ENCODE measurements around the gene STXBP6.
"Not testable (repeated sequence)": the region's sequence is repeated elsewhere in the genome, so short reads cannot be mapped to it uniquely, and the experiment has no call there.

STXBP6 gene

DNA sequence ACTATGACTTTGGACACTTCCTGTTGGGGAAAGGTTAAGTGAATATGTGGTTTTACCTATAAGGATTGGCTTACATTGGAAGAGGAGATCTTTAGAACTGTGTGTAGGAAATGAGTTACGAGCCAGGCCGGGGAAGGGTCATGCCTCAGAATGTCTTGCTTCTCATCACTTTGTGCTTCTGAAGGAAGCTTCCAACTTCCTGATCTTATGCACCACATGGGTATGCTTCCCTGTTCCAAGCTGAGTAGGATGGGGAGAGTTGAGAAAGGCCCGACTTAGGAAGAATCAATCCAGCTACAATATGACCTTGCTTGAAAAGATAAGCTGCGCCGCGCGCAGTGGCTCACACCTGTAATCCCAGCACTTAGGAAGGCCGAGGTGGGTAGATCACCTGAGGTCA, 59.9 kb downstream of the STXBP6 start:
- in situ Hi-C loops (cut with MboI; ENCODE audit: low sequenced_read_pairs), result no loop called here

DNA sequence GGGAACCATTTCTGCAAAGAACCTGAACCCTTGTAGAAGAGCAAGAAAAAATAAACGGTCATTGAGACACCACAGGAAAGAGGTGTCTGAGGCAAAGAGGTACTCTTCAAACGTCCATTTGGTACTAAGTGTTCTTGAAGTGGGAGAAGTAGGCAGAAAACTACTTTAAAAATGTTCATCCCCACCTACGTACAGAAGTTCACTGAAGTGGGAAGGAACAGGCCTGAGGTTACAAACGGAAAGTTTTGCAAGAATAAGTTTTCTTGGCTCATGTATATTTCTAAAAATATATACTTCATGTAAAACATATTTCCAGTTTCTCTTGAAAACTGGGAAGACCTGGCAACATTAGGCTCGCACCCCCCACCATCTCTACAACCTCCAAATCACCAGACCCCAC, 61.2 kb downstream of the STXBP6 start:
- in situ Hi-C loops (cut with MboI; ENCODE audit: low sequenced_read_pairs), result no loop called here

DNA sequence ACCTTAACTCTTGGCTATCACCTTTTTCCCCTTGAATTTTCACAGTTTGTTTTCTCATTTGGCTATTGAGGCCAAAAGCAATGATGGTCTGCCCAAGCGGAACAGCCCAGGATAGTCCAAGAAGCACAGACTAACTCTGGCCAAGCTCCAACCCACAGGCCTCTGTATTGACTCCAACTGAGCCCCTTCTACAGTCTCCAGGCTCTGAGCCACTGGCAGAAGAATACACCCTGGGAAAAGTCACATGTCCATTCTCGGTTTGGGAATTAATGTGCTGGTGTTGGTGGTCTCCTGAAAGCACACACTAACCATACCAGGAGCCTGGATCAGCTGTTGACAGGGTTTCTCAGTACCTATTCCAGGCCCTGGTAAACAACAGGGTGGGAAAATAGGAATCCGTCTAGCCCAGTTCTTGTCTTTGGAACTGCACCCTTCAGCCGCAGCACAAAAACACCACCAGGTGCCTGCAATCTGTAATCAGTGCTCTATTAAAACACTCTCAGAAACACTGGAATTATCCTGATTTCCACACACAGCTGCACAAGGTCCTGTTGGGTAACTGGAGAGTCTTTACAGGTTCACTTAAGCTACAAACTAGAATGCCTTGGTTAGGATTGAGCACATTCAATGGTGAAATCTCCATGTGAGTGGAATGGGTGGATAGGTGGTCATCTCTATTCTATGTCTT, 63.6 kb downstream of the STXBP6 start:
- in situ Hi-C loops (cut with MboI; ENCODE audit: low sequenced_read_pairs), result no loop called here

DNA sequence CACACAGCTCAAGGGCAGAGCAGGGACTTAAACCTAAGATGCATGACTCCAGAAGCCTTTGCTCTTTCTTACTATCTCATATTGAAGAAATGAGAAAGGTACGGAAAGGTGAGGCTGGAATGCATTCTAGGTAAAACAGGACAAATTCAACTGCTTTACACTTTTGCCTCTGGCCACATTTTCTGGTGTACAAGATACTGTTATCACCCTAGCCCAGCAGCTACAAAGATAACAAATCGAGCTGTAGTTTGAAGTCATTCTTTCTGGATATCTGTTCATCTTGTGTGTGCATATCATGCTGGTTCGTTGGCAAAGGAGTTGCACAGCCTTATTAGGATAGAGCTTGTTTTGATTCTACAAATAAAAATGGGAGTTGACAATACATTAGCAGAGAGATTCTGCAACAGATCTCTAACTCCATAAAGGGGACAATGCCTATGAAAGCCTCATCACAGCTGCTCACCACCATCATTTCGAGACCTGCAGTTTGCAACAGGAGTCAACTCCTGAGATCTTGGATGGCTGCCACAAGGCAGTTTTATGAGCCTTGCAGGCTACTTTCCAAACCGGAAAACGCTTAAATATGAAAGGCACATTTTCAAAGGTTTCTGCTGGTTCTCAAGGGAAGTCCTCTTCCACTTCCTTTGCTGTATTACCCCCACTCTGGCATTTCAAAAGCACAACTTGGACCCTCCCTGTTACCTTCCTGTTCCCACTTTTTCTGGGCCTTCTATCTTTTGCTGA, 64.9 kb downstream of the STXBP6 start:
- in situ Hi-C loops (cut with MboI; ENCODE audit: low sequenced_read_pairs), result no loop called here

DNA sequence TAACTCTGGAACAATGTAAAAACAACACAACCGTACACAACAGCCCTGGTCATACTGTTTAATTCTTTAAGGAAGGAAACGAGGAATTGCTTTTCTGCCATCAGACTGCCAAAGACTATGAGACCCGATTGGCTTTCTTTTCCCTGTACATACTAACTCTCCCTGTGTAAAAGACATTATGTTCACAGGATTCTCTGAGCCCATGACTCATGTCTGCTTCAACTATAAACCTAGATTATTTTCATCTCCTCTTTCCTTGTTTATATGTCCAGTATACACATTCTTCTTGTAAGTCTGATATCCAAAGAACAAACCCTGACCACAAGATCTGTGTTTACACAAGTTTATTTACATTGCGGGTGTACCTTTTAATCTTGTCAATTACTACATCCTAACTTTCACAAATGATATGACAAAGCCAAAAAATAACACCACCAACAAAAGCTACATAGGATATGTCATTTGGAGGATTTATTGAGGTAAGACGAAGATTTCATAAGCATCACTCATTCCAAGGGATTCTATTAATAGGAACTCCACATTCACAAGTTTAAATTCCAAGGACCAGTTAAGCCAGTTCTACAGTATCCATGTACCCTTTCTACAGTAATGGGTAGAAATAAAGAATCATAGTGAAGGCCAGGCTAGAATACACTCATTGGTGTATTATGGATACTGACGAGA, 67.3 kb downstream of the STXBP6 start:
- in situ Hi-C loops (cut with MboI; ENCODE audit: low sequenced_read_pairs), result no loop called here

DNA sequence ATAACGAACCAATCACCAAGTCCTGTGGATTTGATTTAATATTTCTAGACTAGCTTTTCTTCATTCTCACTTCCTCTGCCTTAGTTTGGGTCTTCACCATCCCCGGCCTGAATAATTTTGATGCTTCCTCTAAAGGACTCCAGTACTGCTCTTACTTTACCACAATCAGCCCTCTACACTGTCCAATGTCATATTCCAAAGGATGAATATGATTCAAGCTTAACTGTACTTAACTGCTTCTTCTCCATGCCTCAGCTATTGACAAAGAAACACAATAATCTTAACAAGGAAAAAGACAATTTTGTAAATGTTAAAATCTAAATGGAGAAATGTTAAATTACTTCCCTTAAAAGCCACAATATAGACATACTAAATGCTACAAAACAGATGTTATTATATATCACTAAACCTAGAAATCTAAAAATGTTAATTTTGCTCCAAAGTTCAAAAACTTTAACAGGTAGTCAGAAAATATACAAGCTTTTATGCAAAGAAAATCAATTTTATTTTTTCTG, 70.2 kb downstream of the STXBP6 start:
- in situ Hi-C loops (cut with MboI; ENCODE audit: low sequenced_read_pairs), result no loop called here

DNA sequence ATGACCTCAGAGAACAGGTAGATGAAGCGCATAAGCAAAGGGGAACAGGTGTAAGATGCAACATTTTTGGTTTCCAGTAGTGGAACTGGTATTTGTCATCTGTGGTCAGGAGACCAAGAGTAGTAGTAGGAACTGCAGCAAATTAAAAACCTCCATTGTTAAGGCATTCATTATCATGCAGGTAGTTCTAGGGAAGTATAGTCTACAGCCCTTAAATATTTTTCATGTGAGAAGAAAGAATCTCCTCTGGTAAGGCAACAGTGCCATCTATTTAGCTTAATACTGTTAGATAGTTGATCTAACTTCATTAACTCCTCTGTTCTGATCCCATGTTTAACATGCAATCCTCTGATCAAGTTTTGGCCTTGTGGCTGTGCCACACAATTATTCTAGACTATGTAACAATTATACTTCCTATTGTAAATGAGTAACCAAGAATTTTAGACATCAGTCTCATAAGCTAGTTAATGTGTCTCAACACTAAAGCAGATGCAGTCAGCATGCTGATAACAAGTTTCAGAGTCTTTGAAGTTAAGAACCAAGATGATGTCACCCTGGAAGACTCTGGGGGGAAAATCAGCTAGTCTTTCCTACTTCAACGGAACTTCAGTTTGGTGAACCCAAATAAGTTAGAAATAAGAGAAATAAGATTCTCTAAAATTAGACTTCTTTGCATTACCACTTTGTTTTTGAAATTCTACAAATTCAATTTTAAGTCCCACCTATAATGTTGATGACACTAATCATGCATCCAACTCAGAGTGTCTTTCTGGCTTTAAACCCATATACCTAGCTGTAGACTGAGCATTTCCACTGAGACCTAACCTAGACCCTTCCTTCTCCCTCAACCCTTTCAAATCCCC, 70.9 kb downstream of the STXBP6 start:
- in situ Hi-C loops (cut with MboI; ENCODE audit: low sequenced_read_pairs), result no loop called here

DNA sequence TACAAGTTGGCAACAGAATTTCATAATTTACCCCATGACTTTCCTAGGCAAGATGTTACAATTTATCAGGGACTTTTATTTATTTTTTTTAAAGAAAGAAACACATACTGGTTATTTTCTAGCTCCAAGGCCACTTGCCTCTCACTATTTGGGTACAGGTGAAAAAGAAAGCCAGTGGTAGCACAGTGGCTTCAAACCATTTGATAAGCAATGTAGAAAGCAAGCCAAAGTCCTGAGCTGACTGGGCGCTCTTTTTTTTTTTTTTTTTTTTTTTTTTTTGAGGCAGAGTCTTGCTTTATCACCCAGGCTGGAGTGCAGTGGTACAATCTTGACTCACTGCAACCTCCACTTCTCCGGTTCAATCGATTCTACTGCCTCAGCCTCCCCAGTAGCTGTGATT, 73.3 kb downstream of the STXBP6 start:
- in situ Hi-C loops (cut with MboI; ENCODE audit: low sequenced_read_pairs), result no loop called here

DNA sequence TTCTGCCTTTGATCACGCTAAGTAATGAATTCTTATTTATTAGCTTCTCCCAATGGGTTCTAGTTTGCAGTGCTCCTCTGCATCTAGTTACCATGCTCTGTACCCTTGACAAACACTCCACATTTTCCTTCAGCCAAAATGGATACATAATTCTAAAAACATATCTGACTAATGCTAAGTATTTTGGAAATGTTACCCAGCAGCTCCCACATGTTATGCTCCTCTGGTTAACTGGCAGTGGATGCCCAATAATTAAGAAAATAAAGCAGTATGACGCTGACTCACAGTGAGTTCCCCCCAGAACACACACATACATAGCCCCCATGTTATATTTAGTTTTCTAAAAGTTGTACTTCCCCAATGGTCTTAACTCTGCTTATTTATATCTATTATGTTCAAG, 74.6 kb downstream of the STXBP6 start:
- in situ Hi-C loops (cut with MboI; ENCODE audit: low sequenced_read_pairs), result no loop called here

DNA sequence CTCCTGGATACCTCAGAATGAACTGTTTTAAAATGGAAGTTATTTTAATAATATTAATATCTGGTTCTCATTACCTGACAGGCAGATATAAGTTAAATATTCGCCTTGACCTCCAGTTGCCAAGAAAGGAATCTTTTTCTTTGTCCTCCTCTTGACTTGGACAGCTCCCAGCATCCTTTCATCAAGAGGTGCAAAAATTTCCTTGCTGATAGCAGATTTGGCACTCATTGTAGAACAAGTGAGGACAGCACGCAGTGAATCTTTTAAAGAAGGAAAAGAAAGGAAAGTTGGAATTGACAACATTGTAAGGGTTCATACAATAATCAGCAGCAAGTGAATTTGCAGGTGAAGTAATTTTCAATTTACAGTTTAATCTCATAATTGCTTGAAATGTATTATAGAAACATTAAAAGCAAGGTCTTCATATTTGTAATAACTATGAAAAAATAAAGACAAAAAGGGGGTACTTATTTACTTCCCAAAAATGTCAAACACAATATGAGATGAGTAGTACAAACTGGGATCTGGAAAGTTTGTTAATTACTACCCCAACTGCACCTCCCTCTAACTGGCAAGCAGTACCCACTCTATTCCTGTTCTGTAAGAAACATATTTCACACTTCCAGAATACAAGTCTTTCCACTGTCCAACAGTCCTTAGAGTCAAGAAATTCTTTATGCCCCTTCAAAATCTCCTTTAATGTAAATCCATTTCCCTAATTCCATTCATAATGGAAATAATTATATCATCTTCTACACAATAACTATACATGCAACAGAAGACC, 75.2 kb downstream of the STXBP6 start:
- in situ Hi-C loops (cut with MboI; ENCODE audit: low sequenced_read_pairs), result no loop called here

DNA sequence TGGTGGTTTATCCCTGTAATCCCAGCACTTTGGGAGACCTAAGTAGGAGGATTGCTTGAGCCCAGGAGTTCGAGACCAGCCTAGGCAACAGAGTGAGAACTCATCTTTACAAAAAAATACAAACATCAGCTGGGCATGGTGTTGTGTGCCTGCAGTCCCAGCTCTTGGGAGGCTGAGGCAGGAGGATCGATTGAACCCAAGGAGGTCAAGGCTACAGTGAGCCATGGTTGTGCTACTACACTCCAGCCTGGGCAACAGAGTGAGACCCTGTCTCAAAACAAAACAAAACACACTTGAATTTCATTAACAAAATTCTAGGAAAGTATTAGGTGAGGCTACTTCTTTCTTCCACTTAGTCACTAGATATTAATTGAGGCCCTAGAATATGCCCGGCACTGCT, 77.1 kb downstream of the STXBP6 start:
- in situ Hi-C loops (cut with MboI; ENCODE audit: low sequenced_read_pairs), result no loop called here

DNA sequence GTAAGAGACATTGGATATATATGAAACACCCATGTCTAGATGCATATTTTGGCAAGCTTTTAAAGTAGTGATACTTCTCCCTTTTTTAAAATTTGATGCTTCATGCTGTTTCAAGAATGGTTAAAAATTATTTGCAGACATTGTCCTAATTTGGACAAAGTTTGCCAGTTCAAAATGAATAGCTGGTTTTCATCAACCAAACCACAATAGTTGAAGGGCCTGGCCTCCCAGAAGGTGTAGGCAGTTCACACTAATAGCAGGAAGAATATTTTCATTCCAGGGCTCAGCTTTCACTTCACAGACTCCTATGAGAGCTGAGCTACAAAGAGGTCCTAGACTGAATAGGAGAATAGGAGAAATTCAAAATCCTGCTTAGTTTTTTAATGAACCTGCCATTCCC, 78.7 kb downstream of the STXBP6 start:
- in situ Hi-C loops (cut with MboI; ENCODE audit: low sequenced_read_pairs), result no loop called here

DNA sequence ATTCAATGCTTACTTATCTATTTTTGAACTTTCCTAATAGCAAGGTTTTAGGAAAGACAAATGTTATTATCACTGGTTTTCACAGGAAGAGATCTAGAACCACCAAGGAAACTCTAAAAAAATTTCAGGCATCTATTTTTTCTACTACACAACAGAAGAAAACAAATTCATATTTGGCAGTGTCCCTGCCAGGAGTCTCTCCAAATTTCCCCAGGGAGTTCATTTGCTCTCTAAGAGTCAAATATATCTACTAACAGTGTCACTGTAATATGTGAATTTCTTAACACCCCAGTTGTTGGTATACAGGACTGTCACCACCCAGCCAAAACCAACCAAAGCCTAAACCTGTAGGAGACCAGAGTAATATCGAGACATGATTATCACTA, 83.4 kb downstream of the STXBP6 start:
- in situ Hi-C loops (cut with MboI; ENCODE audit: low sequenced_read_pairs), result no loop called here

DNA sequence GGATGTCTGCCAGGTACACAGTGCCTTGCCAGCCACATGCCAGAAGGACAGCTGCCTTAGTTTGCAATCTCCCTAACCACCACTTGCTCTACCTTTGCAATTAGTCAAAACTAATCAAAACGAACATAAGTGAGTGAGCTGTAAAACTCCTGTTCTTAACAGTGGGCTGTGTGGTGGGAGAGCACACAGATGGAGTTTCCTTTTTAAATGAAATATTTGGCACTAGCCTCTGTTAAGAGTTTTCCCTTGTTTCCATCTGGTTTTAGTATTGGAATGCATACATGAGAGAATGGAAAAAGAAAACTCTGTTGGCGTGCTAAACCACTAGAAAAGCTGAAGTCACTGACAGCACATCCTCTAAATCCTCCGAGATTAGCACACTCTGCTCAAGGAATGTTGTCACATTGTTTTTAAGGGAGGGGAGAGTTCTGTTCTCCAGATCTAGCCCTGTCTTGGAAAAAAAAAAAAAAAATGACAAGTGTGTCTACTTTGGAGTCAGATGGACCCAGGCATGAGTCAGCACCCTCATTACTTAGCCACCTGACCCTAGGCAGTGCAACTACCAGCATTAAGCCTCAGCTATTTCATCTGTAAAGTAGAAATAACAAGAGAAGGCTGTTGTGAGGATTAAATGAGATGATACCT, 83.9 kb downstream of the STXBP6 start:
- in situ Hi-C loops (cut with MboI; ENCODE audit: low sequenced_read_pairs), result no loop called here

DNA sequence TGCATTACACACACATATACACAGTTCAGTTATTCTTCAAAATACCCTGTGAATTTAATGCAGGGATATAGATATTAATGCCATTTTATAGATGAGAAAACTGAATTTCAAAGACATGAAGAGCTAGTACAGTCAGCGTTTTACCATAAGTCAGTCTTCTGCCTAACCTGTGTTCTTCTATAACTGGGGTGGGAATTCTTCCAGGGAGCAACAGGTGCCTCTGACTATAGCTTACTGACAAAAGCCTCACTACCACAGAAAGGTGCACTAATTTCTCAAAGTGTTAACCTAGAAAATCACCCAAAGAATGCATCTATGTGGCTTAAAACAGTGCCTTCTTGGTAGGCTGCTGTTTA, 84.4 kb downstream of the STXBP6 start:
- in situ Hi-C loops (cut with MboI; ENCODE audit: low sequenced_read_pairs), result no loop called here

DNA sequence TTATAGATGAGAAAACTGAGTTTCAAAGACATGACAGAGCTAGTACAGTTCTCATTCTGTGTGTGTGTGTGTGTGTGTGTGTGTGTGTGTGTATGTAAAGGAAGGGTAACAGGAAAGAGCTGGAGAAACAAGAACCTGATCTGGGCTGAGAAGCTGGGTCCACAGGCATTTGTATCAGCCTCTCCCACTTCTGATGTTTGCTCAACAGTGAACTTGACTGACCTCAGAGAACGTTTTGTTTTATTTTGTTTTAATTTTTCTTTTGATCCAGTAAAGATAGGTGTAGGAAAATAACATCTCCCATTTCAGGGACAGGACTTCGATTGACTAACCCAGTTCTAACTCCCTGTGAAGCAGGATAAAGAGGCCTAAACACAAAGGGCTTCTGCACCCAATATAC, 85.4 kb downstream of the STXBP6 start:
- in situ Hi-C loops (cut with MboI; ENCODE audit: low sequenced_read_pairs), result no loop called here

DNA sequence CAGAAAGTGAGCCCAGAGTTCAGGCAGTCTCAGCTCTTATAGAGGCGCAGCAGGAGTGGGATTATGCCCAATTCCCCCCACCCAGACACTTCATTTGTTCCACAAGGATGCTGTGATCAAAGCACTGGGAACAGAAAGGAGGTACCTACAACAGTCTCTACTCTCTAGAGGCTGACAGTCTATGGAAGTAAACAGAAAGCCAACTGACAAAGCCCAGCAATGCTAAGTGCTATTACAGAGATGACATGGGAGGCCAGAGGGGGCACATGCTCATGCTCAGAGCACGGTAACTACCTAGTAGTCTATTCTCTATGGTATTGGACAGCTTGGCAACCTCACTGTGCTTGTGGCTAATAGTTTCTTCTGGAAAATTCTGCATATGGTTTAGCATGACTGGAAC, 85.9 kb downstream of the STXBP6 start:
- in situ Hi-C loops (cut with MboI; ENCODE audit: low sequenced_read_pairs), result no loop called here

DNA sequence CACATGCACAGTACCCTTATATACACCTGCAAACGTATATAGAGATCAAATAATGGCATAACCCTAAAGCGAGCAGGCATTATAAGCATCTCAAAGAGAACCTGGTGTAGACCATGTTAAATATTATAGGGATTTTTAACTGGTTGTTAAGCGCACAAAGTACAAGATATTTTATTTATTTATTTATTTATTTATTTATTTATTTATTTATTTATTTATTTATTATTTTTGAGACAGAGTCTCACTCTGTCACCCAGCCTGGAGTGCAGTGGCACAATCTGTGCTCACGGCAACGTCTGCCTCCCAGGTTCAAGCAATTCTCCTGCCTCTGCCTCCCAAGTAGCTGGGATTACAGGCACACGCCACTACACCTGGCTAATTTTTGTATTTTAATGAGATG, 87.8 kb downstream of the STXBP6 start:
- in situ Hi-C loops (cut with MboI; ENCODE audit: low sequenced_read_pairs), result not testable (repeated sequence)

DNA sequence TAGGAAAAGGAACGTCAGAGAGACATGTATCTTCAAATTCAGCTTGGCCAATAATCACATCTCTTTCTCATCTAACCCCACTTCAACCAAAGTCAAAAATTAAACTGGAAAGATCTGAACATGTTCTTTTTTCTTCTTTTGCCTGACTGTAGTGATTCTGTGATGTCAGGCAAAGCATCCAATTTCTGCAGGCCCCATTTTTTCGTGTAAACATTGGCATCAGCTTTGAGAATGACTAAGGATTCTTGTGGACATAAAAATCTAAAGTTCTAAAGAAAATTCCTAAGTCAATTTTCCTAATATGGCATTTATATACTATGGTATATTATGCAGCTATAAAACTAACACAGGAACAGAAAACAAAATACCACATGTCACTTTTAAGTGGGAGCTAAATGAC, 89.1 kb downstream of the STXBP6 start:
- in situ Hi-C loops (cut with MboI; ENCODE audit: low sequenced_read_pairs), result no loop called here

DNA sequence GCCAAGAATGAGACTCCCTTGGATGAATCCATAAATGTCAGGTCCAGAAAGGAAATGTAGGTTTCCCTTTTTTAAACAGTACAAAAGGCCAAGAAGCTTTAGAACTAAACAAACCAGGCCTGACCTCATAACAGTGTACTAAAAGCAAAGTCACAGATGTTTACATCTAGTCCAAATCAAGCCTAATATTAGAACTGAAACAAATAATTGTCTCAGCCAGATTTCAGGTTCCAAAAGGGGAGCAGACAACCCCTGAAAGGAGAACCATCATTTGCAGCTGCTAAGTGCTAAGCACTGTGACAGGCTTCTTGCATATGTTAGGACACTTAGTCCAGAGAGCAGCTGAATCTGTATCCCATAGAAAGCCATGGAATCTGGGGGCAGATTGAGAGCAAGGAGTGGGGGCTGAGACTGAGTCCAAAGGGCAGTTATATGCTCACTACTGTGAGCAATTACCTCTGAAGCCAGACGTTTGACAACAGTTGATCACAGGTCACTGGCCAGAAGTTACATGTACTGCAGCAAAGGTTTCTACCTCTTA, 90.1 kb downstream of the STXBP6 start:
- in situ Hi-C loops (cut with MboI; ENCODE audit: low sequenced_read_pairs), result no loop called here

All from HL-60/S4 treated with phorbol 12-myristate 13-acetate at 8.2 ng/mL for 4 days and 3 days (cell line).